H4 (cell line): ENCODE data around the gene MEPCE. TPM values are rescaled to one million over a fixed set of nuclear protein-coding genes. Genes with fewer than 3 reads are reported as not detected.

Experiments
- DNase-seq: peaks from one replicate; pipeline ENCODE4 v3.0.0-alpha.2; 2015; ENCODE audit warnings: low spot score
- total RNA-seq: library from RNA; depleted of rRNA; stranded (reverse); fragments of >200 nt; shearing (Covaris generic); gene quantifications from 2 replicates; pipeline ENCODE4 v1.2.3, GENCODE V29; 2014

Gene MEPCE
- total RNA-seq, 1 experiment from 2014 or later: 25.8 TPM

DNA sequence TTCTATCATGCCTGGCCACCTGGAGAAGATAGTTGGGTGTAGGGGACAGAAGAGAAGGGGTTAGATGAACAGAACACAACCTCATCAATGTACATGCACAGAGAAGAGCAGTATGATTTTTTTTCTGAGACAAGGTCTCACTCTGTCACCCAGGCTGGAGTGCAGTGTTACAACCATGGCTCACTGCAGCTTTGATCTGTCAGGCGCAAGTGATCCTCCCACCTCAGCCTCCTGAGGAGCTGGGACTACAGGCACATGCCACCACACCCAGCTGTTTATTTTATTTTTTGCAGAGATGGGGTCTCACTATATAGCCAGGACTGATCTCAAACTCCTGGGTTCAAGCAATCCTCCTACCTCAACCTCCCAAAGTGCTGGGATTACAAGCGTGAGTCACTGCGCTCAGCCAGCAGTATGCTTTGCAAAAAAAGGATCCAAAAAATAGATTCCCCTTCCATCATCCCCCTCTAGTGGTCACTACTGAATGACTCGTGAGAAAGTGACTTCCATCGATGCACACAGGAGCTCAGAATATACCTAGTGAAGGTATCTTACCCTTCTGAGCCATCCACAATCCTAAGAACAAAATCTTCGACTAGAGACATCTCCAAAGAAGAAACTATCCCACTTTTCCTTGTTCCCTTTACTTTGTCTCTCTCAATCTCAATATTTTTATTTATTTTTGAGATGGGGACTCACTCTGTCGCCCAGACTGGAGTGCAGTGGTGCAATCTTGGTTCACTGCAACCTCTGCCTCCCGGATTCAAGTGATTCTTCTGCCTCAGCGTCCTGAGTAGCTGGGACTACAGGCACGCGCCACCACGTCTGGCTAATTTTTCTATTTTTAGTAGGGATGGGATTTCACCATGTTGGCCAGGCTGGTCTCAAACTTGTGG lies 22.1 kb upstream of the MEPCE start:
- peak; percentile 77 for DNase-seq

DNA sequence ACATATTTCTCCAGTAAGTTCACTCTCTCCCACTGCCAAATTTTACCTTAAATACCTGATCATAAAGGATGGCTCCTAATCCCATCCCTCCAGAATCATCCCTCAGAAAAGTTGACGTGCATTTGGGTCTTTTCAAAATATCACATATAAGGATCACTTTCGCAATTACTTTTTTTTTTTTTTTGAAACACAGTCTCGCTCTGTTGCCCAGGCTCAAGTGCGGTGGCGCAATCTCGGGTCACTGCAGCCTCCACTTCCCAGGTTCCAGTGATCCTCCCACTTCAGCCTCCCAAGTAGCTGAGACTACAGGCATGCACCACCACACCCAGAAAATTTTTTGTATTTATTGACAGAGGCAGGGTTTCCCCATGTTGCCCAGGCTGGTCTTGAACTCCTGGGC lies 18.5 kb upstream of the MEPCE start:
- no peak for DNase-seq

DNA sequence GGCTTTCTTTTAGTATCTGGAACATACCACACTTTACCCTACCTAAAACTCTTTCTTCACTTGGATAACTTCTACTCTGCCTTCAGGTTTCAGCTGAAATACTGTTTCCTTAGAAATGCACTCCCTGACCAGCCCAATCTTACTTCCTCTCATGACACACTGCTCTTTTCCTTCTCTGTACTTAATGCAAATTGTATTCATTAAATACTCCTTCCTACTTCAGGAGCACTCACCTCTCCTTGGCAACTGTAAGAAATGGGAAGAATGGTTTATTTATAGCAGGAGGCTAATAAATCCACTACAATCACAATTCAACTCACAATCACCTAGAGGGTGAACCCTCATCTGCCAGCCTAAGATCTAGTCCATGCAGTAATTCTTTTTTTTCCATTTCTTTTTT lies 16.3 kb upstream of the MEPCE start:
- no peak for DNase-seq

DNA sequence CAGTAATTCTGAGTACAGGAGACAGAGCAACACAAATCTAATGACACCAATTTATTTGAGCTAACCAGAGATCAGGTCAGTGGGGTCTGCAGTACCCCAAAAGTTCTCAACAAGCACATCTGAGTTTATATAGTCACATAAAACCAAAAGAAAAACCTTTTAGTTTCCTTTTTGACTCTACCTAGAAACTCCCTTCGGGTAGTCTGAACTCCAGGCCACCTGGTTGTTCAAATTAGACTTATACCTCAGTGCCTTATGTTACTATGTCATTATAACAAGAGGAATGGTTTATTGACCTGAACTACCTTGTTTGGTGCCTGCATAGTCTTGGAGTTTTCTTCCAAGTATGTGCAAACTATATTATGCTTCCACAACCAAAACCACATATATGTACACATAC lies 15.7 kb upstream of the MEPCE start:
- DNase-seq: no peak

DNA sequence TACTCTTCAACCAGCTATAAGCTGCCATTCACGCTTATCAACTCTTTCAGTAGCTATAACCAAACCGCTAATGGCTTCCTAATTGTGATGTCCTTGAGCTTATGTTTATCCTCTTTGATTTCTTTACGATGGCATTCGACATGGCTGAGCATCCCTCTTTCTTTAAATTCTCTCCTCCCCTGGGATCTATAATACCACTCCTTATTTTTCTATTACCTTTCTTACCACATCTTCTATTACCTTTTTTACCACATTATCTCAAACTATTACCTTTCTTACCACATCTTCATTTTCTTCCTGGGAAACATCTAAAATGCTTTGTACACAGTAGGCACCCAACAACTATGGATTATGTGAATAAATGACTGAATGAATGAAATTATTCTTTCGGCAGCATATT lies 14.2 kb upstream of the MEPCE start:
- no peak for DNase-seq

DNA sequence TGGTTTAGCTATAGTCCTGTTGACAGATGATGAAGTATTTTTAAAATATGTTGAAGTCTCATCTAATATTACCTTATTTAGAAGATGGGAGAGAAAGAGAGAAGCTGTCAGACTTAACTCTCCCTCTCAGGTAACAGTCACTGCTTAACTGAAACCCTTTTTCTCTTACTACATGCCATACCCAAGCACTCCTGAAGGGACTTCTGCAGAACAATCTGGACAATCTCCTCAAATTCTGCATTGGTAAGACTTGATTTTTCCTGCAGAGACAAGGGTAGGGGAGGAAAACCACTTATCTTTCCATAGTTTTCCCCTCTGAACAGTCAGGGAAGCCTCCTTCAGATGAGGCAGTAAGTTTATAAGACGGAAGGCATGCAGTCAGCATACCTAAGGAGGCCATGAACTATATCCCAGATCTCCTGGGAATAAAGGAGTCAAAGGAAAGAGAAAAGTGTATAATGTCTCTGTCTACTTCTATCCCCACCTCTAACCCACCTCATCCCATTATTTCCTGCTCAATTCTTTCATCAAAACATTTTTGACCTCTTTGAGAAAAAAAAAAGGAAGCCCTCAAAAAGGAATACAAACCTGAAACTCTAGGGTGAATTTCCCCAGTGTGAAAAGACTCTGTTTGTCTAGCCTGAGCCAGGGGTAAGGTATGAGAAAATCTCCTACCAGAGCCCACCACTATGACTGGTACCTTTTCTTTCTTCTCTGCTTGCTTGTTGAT lies 10.5 kb upstream of the MEPCE start:
- DNase-seq: no peak

DNA sequence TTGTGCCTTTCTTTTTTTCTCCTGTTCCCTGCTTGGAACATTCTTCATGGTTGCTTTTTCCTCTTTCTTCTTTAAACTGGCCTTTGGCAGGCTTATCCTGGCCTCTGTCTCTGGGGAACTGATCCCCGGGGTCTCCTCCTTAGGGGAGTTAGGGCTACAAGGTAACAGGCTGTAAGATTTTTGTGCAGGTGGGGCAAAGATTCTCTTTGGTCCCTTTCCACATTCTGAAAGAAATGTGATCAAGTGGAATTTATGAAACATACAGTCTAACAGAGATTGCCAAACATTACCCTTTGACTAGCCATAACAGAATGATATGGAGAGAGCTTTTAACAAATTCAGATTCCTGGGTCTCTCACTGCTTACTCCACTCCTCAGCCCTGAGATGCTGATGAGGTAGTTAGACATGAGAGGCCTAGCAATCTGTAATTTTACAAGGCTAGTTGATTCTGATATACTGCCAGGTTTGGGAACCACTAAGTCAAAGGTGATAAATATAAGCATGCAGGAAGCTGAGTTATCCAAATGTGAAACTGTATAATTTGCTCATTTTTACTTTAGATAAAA lies 9.9 kb upstream of the MEPCE start:
- no peak for DNase-seq

DNA sequence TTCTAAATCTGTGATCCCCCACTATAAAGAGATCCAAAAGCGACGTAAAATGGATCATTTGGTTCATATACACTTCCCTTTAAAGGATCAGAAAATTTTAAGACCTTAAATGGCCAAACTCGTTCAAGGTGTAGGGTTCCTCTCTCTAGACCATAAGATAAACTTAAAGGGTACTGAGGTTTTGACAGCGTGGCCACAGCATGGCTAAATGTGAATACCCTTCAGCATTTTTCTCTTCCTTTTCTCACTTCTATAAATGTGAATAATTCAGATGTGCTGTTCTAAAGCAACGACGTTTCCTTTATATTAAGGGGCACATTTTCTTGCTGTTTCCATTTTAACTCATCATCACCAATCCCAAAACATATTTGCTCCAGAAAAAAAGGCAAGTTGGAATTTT lies 6.3 kb upstream of the MEPCE start:
- DNase-seq: no peak

DNA sequence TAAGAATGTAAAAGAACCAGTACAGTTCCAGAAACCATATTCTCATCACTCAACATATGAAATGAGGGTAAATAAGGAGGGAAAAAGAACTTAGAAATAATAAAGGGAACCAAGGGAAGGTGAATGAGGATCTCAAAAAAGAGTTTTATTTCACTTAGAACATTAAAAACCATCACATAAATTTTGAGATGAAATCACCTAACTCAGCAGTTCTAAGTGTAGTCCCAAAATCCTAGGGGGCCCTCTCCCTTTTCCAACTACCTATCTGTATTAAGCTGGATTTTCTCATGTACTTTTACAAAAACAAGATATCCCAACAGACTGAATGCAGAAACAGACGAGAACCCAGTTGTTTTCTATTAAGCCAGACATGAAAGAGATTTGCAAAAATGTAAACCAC lies 4.3 kb upstream of the MEPCE start:
- DNase-seq: no peak

DNA sequence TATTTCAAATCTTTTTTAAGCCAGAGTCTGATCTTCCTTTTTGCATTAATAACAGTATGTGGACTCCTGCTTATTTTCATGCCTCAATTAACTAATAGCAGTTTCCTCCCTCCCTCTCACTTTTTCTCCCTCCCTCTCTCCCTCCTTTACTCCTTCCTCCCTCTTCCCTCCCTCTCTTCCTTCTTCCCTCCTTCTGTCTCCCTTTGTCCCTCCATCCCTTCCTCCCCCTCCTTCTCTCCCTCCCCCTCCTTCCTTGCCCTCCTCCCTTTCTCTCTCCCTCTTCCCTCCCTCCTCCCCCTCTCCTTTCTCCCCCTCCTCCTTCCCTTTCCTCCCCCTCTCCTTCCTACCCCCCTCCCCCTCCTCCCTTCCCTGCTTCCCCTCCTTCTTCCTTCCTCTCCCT lies 3.1 kb upstream of the MEPCE start:
- DNase-seq: no peak

DNA sequence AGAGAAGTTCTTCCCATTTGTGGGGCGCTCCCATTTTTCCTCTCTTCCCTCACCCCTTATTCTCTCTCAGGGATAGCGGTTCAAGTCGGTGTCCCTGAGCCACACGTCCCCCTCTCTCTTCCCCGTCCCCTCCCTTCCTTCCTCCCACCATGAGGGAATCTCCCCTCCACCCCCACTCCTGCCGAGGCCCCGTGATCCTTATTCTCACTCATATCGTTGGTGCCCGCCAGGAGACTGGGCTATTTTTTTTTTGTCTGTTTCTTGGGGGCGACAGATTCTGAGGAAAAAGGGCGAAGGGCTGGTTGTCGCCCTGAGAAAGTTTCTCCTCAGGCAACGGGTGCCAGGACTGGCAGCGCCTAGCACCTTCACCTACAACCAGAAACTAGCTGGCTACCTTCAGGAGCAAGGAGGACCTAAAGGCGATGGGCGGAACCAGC lies 1.9 kb upstream of the MEPCE start:
- DNase-seq: no peak

DNA sequence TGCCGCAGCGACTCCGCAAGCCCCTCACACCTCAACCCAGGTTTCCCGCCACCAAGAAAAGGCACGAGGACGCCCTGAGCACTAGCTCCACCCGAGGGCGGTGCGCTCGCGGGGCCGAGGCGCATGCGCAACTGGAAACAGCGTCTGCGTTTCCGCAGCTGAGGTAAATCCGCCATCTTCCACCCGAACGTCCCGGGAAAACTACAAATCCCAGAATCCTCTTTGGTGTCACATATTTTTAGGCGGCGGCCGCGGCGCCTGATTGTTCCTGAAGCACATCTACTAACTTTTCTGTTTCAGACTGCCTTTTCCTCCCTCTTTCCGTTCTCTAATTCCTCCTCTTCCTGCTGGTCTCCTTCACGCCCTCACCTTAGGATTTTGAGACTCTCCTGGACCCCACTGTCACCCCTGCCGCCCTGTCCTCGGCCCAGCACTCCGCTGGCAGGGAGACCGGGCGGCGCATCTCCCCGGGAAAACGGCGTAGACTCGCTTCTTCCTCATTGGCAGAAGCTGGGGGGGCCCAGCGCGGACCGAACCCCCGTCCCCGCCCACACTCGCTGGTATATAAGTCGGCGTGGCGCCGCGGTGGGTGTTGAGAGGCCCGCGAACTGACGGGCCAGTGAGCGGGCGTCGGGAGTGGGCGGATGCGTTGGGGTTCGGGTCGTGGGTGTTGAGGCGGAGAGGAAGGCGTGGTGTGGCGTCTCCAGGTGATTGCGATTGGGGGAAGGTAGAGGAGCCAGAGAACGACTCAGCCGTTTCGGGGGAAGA lies 1.2 kb upstream of the MEPCE start, which contains the start of gene ZCWPW1:
ZCWPW1 (minus strand) TSS at position 505 of the 768 bp plus-strand sequence. CDS start 8,054 bp downstream, outside the sequence.
- DNase-seq: peak; percentile 96

DNA sequence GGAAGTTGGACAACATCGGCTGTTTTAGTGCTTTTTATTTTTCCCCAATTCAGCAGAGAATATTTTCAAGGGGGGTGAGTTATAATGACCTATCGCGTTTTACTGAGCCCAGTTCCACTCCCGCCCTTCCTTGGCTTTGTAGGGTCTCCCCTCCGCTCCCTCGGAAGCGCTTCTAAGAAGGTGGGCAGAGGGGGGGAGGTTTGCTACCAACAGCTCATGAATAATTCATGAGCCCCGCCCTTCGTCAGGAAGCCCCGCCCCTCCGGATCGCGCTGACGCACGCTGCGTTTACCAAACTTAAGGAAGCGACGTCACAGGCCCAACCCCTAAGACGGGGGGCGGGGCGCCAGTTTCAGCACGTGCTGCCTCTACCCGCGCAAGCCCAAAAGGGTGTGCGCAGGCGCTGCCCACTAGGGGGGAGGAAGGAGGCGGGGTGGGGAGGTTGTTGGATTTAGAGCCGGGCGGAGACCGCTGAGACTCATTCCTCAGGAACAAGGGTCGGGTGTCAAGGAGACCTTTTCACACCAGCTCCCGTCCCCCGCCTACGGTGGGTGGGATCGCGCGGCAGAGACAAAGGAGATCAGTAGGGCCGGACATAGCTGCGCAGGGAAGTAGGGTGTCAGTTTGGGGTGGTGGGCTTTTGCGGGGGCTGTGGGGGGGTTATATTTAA lies 529 bp upstream of the MEPCE start:
- DNase-seq: peak; percentile 99

DNA sequence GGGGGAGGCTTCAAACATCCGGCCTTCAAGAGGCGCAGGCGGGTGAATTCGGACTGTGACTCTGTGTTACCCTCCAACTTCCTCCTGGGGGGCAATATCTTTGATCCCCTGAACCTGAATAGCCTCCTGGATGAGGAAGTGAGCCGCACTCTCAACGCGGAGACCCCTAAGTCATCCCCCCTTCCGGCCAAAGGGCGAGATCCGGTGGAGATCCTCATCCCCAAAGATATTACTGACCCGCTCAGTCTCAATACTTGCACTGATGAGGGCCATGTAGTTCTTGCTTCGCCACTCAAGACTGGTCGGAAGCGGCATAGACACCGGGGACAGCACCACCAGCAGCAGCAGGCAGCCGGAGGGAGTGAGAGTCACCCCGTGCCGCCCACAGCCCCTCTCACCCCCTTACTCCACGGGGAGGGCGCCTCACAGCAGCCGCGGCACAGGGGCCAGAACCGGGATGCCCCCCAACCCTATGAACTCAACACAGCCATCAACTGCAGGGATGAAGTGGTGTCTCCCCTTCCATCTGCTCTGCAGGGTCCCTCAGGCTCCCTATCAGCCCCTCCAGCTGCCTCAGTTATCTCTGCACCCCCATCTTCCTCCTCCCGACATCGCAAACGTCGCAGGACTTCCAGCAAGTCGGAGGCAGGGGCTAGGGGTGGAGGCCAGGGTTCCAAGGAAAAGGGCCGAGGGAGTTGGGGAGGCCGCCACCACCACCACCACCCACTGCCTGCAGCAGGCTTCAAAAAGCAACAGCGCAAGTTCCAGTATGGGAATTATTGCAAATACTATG lies 1.1 kb downstream of the MEPCE start:
- DNase-seq: no peak

DNA sequence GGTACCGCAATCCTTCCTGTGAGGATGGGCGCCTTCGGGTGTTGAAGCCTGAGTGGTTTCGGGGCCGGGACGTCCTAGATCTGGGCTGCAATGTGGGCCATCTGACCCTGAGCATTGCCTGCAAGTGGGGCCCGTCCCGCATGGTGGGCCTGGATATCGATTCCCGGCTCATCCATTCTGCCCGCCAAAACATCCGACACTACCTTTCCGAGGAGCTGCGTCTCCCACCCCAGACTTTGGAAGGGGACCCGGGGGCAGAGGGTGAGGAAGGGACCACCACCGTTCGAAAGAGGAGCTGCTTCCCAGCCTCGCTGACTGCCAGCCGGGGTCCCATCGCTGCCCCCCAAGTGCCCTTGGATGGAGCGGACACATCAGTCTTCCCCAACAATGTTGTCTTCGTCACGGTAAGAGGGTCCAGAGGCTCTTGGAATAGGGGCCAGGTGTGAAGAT lies 1.7 kb downstream of the MEPCE start:
- DNase-seq: no peak

DNA sequence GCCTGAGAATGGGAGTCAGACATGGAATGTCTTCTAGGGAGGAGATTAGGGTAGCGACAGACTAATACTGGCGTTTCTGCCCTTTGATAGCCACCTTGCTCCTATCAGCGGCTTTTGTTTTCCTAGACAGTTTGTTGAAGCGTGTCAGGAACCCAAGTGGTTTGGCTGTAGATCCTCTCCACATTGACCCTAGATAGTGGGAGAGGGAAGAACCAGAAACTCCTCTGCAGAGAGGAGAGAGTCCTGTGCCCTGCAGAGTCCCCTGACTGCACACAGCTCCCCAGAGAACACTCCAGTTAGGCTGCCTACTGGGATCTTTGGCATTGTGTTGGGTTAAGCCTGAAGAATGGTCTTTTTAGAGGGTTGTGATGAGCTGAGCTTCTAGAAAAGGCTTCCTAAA lies 2.4 kb downstream of the MEPCE start:
- no peak for DNase-seq

DNA sequence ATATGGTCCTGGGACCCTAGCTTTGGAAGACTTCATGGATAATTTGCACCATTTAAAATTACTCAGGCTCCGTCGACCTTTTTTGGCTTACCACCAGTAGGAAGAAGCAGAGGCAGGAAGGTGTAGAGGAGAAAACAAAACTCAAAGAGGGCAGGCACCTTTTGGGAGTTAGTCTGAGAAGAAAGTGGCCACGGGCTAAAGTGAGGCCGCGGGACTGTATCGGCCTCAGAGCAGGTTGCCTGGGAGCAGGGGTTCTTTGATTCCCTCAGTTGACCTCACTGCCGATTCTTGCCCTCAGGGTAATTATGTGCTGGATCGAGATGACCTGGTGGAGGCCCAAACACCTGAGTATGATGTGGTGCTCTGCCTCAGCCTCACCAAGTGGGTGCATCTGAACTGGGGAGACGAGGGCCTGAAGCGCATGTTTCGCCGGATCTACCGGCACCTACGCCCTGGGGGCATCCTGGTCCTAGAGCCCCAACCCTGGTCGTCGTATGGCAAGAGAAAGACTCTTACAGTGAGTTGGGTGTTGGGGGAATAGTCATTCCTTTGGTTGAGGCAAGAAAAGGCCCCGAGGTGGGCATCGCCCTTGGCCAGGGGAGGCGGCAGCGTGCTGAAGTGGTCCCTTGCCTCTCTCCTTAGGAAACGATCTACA lies 3.1 kb downstream of the MEPCE start:
- no peak for DNase-seq

DNA sequence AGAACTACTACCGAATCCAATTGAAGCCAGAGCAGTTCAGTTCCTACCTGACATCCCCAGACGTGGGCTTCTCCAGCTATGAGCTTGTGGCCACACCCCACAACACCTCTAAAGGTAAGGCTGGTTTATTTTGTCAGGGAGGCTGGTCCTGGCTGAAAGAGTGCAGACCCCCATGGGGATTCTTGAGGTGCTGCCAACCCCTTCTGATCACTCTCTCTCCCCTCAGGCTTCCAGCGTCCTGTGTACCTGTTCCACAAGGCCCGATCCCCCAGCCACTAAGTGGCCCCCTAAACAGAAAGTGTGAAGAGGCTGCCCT lies 3.6 kb downstream of the MEPCE start:
- no peak for DNase-seq

DNA sequence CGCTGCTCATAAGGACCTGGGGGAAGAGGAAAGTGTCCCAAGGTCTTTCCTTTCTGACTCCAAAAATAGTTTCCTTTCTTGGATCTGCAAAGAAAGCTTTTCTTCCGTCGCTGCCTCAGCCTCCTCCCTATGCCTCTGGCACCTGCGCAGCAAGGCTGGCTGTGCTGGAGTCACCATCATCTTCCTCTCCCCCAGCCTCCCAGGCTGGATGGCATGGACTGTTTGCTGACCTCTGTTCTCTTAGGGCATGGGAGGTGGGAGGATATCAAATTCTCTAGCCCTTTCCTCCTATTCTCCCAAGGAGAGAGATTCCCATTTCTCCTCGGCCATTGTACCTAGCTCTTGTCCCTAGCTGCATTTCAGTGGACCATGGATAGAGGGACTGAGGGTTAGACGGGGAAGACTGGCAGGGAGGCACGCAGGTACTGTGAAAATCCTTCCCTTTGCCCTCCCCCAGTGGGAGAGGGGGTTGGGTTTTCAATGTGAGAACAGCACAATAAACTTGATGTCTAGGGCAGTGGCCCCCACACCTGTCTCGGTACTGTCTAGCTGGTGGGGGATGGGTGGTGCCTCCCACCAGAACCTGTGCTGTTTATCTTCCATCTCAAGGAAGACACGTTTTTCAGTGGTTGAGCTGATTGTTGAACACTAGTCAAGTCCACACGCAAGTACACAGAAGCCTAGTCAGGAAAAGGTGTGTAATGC lies 4.1 kb downstream of the MEPCE start:
- no peak for DNase-seq
